Suprapubic skin (tissue), 3 donors: ENCODE measurements around the gene PLIN1.

ENCODE experiments used
- EP300 ChIP-seq: sonication (generic); formaldehyde crosslinking; IDR thresholded peaks from one replicate; pipeline ENCODE4 v1.6.1; 2017; ENCODE audit warnings: antibody characterized with exemption
- POLR2A ChIP-seq, 2 donors: fragments of 450-650 bp; IDR thresholded peaks; one replicate each; pipeline ENCODE4 v1.6.1; 2017; ENCODE audit warnings: antibody characterized with exemption in 2 of 2, mild to moderate bottlenecking in 2 of 2, moderate library complexity in 2 of 2
- TF ChIP-seq, protein P1 (sequence below), 2 donors: fragments of 200-600 bp in 1 of 2; fragments of 450-650 bp in 1 of 2; sonication (generic) in 1 of 2; IDR thresholded peaks; one replicate each; pipeline ENCODE4 v1.5.1; 2016 to 2019; ENCODE audit warnings: antibody characterized with exemption in 2 of 2, mild to moderate bottlenecking in 1 of 2, moderate library complexity in 1 of 2

DNA sequence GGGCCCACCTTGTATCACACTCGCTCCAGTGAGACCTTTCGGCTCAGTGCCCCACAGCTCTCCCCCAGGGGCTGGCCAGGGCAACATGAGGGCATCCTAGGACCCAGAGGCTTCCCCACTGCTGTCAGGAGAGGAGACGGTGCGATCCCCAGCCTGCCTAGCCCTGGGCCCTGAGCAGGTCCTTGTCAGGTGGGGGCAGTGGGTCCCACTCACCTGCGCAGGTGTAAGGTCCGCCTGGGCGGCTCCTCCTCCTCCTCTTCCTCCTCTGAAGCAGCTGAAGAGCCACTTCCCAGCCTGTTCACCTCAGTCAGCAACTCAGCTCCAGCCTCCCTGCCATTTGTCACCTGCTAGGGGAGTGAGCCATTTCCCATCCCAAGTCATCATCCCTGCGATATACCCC is 33.5 kb downstream of the PLIN1 start:
- TF ChIP-seq EP300 (no peak), POLR2A (IDR thresholded peaks at IDR 0.05) (no peak)
- TF ChIP-seq, protein P1, sequence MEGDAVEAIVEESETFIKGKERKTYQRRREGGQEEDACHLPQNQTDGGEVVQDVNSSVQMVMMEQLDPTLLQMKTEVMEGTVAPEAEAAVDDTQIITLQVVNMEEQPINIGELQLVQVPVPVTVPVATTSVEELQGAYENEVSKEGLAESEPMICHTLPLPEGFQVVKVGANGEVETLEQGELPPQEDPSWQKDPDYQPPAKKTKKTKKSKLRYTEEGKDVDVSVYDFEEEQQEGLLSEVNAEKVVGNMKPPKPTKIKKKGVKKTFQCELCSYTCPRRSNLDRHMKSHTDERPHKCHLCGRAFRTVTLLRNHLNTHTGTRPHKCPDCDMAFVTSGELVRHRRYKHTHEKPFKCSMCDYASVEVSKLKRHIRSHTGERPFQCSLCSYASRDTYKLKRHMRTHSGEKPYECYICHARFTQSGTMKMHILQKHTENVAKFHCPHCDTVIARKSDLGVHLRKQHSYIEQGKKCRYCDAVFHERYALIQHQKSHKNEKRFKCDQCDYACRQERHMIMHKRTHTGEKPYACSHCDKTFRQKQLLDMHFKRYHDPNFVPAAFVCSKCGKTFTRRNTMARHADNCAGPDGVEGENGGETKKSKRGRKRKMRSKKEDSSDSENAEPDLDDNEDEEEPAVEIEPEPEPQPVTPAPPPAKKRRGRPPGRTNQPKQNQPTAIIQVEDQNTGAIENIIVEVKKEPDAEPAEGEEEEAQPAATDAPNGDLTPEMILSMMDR (IDR thresholded peaks at IDR 0.05) = no peak
